ENCODE results near the gene LRRC27. TPM values are rescaled to one million over a fixed set of nuclear protein-coding genes. Genes with fewer than 3 reads are reported as not detected.

LRRC27 gene
- polyA plus RNA-seq, 2 of the 4 experiments (the other 2 are of a cell fraction): 6.5 to 6.9 TPM

- TF ChIP-seq, protein P1, sequence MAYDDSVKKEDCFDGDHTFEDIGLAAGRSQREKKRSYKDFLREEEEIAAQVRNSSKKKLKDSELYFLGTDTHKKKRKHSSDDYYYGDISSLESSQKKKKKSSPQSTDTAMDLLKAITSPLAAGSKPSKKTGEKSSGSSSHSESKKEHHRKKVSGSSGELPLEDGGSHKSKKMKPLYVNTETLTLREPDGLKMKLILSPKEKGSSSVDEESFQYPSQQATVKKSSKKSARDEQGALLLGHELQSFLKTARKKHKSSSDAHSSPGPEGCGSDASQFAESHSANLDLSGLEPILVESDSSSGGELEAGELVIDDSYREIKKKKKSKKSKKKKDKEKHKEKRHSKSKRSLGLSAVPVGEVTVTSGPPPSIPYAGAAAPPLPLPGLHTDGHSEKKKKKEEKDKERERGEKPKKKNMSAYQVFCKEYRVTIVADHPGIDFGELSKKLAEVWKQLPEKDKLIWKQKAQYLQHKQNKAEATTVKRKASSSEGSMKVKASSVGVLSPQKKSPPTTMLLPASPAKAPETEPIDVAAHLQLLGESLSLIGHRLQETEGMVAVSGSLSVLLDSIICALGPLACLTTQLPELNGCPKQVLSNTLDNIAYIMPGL (CRISPR knock-in tag; IDR thresholded peaks at IDR 0.05; ENCODE audit: borderline replicate concordance): no peak
- TF ChIP-seq HOXB13 (CRISPR knock-in tag; IDR thresholded peaks at IDR 0.05; ENCODE audit: low read depth) (peak; percentile 75; the same call in 1 of the 2 replicates), HOXB5 (CRISPR knock-in tag; IDR thresholded peaks at IDR 0.05) (0 out of 2 replicates have a peak, but pooled peaks have one; percentile 37), ZNF302 (CRISPR knock-in tag; IDR thresholded peaks at IDR 0.05) (peak; percentile 16; the same call in 1 of the 2 replicates), SREBF2 (IDR thresholded peaks at IDR 0.05) (no peak), PHF8 (IDR thresholded peaks at IDR 0.05; ENCODE audit: borderline replicate concordance, low read depth) (no peak), RARB (CRISPR knock-in tag; IDR thresholded peaks at IDR 0.05) (no peak), FOSB (CRISPR knock-in tag; IDR thresholded peaks at IDR 0.05) (no peak), MYC (IDR thresholded peaks at IDR 0.05; ENCODE audit: borderline replicate concordance, low read length) (no peak), JUNB (IDR thresholded peaks at IDR 0.05) (peak; percentile 70), USF2 (IDR thresholded peaks at IDR 0.05) (no peak), NPAS2 (CRISPR knock-in tag; IDR thresholded peaks at IDR 0.05; ENCODE audit: borderline replicate concordance) (no peak), ZC3H11A (IDR thresholded peaks at IDR 0.05) (no peak), JUN (IDR thresholded peaks at IDR 0.05) (peak; percentile 87 to 88), ZSCAN20 (CRISPR knock-in tag; IDR thresholded peaks at IDR 0.05) (no peak), FOXS1 (CRISPR knock-in tag; IDR thresholded peaks at IDR 0.05) (no peak), RAD21 (conservative IDR thresholded peaks at IDR 0.05 in 1 of 2, IDR thresholded peaks at IDR 0.05 in 1 of 2) (no peak; a peak in 1 of 5 replicates), TFCP2L1 (CRISPR knock-in tag; IDR thresholded peaks at IDR 0.05) (0 out of 2 replicates have a peak, but pooled peaks have one; percentile 13)
- TF ChIP-seq, protein P2, sequence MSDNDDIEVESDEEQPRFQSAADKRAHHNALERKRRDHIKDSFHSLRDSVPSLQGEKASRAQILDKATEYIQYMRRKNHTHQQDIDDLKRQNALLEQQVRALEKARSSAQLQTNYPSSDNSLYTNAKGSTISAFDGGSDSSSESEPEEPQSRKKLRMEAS (IDR thresholded peaks at IDR 0.05): peak; percentile 85
- TF ChIP-seq, protein P3, sequence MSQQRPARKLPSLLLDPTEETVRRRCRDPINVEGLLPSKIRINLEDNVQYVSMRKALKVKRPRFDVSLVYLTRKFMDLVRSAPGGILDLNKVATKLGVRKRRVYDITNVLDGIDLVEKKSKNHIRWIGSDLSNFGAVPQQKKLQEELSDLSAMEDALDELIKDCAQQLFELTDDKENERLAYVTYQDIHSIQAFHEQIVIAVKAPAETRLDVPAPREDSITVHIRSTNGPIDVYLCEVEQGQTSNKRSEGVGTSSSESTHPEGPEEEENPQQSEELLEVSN (IDR thresholded peaks at IDR 0.05; ENCODE audit: borderline replicate concordance, low read depth): no peak
- TF ChIP-seq, protein P4, sequence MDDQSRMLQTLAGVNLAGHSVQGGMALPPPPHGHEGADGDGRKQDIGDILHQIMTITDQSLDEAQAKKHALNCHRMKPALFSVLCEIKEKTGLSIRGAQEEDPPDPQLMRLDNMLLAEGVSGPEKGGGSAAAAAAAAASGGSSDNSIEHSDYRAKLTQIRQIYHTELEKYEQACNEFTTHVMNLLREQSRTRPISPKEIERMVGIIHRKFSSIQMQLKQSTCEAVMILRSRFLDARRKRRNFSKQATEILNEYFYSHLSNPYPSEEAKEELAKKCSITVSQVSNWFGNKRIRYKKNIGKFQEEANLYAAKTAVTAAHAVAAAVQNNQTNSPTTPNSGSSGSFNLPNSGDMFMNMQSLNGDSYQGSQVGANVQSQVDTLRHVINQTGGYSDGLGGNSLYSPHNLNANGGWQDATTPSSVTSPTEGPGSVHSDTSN (IDR thresholded peaks at IDR 0.05): no peak
- TF ChIP-seq, protein P5, sequence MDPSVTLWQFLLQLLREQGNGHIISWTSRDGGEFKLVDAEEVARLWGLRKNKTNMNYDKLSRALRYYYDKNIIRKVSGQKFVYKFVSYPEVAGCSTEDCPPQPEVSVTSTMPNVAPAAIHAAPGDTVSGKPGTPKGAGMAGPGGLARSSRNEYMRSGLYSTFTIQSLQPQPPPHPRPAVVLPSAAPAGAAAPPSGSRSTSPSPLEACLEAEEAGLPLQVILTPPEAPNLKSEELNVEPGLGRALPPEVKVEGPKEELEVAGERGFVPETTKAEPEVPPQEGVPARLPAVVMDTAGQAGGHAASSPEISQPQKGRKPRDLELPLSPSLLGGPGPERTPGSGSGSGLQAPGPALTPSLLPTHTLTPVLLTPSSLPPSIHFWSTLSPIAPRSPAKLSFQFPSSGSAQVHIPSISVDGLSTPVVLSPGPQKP (IDR thresholded peaks at IDR 0.05; ENCODE audit: low read depth, low read length): no peak
These were observed 11.9 kb upstream of the LRRC27 start (continued) for GRCh38 chr10:132319853-132320653.
